ENCODE measurements around the gene ARHGAP24.
"Not testable (repeated sequence)": the region's sequence is repeated elsewhere in the genome, so short reads cannot be mapped to it uniquely, and the experiment has no call there.

Gene ARHGAP24

GRCh38 chr4:85833302-85833701 lies 358.4 kb downstream of the ARHGAP24 start:
- in situ Hi-C loops (cut with MboI; ENCODE audit: low sequenced_read_pairs) = no loop called here

GRCh38 chr4:85834934-85835333 lies 360.0 kb downstream of the ARHGAP24 start:
- in situ Hi-C loops (cut with MboI; ENCODE audit: low sequenced_read_pairs) = no loop called here

- in situ Hi-C loops (cut with MboI; ENCODE audit: low sequenced_read_pairs) = no loop called here
These were observed 361.9 kb downstream of the ARHGAP24 start for GRCh38 chr4:85836588-85837438.

- in situ Hi-C loops (cut with MboI; ENCODE audit: low sequenced_read_pairs) = no loop called here
These were observed 362.4 kb downstream of the ARHGAP24 start for GRCh38 chr4:85837439-85837733.

GRCh38 chr4:85839981-85840451 lies 365.1 kb downstream of the ARHGAP24 start:
- in situ Hi-C loops (cut with MboI; ENCODE audit: low sequenced_read_pairs) = not testable (repeated sequence)

- in situ Hi-C loops (cut with MboI; ENCODE audit: low sequenced_read_pairs) = no loop called here
These were observed 367.6 kb downstream of the ARHGAP24 start for GRCh38 chr4:85842540-85842939.

GRCh38 chr4:85853740-85854139 lies 378.8 kb downstream of the ARHGAP24 start:
- in situ Hi-C loops (cut with MboI; ENCODE audit: low sequenced_read_pairs) = not testable (repeated sequence)

- in situ Hi-C loops (cut with MboI; ENCODE audit: low sequenced_read_pairs) = no loop called here
These were observed 379.6 kb downstream of the ARHGAP24 start for GRCh38 chr4:85854546-85854945.

- in situ Hi-C loops (cut with MboI; ENCODE audit: low sequenced_read_pairs) = no loop called here
These were observed 385.3 kb downstream of the ARHGAP24 start for GRCh38 chr4:85860066-85860740.

- in situ Hi-C loops (cut with MboI; ENCODE audit: low sequenced_read_pairs) = no loop called here
These were observed 386.3 kb downstream of the ARHGAP24 start for GRCh38 chr4:85861064-85861765.

GRCh38 chr4:85862896-85863295 lies 387.9 kb downstream of the ARHGAP24 start:
- in situ Hi-C loops (cut with MboI; ENCODE audit: low sequenced_read_pairs) = no loop called here

GRCh38 chr4:85864259-85865205 lies 389.6 kb downstream of the ARHGAP24 start:
- in situ Hi-C loops (cut with MboI; ENCODE audit: low sequenced_read_pairs) = no loop called here

- in situ Hi-C loops (cut with MboI; ENCODE audit: low sequenced_read_pairs) = no loop called here
These were observed 390.3 kb downstream of the ARHGAP24 start for GRCh38 chr4:85865256-85865655.

- in situ Hi-C loops (cut with MboI; ENCODE audit: low sequenced_read_pairs) = no loop called here
These were observed 391.6 kb downstream of the ARHGAP24 start for GRCh38 chr4:85866508-85866907.

GRCh38 chr4:85867271-85867670 lies 392.3 kb downstream of the ARHGAP24 start:
- in situ Hi-C loops (cut with MboI; ENCODE audit: low sequenced_read_pairs) = no loop called here

GRCh38 chr4:85869181-85869580 lies 394.2 kb downstream of the ARHGAP24 start:
- in situ Hi-C loops (cut with MboI; ENCODE audit: low sequenced_read_pairs) = no loop called here

- in situ Hi-C loops (cut with MboI; ENCODE audit: low sequenced_read_pairs) = no loop called here
These were observed 395.5 kb downstream of the ARHGAP24 start for GRCh38 chr4:85870298-85871083.

- in situ Hi-C loops (cut with MboI; ENCODE audit: low sequenced_read_pairs) = no loop called here
These were observed 398.6 kb downstream of the ARHGAP24 start for GRCh38 chr4:85873566-85873965.

- in situ Hi-C loops (cut with MboI; ENCODE audit: low sequenced_read_pairs) = no loop called here
These were observed 404.6 kb downstream of the ARHGAP24 start for GRCh38 chr4:85879518-85879917.

GRCh38 chr4:85883180-85883579 lies 408.2 kb downstream of the ARHGAP24 start:
- in situ Hi-C loops (cut with MboI; ENCODE audit: low sequenced_read_pairs) = no loop called here
